AG04449 (cell line): ENCODE results near the gene PLEKHA6.

Experiments used
- CTCF ChIA-PET: fragments of 350-600 bp; formaldehyde crosslinking; extraction: SDS; loops from one replicate; lab custom pipeline; 2021; ENCODE audit warnings: antibody characterized with exemption; lab: Yijun Ruan, JAX
- POLR2A ChIA-PET: fragments of 400-600, 350-600 bp; formaldehyde crosslinking; extraction: SDS; loops from one replicate; lab custom pipeline; 2020; ENCODE audit warnings: antibody characterized with exemption, inconsistent platforms; lab: Yijun Ruan, JAX
- DNase-seq: peaks from one replicate; pipeline ENCODE4 v3.0.0-alpha.2; 2010; ENCODE audit warnings: low read depth, low spot score
- H3K4me3 ChIP-seq: 2 replicates; pipeline ENCODE4 v1.5.1; 2011; ENCODE audit warnings: low read depth, mild to moderate bottlenecking, control low read depth, low read length
- TF ChIP-seq, protein P1 (sequence below): IDR thresholded peaks from one replicate; pipeline ENCODE4 v1.5.1; 2011; ENCODE audit warnings: mild to moderate bottlenecking, moderate library complexity, low read length, control low read depth, inconsistent platforms; ENCODE audit not compliant: insufficient read depth; ENCODE audit errors: missing control alignments

Gene PLEKHA6

DNA sequence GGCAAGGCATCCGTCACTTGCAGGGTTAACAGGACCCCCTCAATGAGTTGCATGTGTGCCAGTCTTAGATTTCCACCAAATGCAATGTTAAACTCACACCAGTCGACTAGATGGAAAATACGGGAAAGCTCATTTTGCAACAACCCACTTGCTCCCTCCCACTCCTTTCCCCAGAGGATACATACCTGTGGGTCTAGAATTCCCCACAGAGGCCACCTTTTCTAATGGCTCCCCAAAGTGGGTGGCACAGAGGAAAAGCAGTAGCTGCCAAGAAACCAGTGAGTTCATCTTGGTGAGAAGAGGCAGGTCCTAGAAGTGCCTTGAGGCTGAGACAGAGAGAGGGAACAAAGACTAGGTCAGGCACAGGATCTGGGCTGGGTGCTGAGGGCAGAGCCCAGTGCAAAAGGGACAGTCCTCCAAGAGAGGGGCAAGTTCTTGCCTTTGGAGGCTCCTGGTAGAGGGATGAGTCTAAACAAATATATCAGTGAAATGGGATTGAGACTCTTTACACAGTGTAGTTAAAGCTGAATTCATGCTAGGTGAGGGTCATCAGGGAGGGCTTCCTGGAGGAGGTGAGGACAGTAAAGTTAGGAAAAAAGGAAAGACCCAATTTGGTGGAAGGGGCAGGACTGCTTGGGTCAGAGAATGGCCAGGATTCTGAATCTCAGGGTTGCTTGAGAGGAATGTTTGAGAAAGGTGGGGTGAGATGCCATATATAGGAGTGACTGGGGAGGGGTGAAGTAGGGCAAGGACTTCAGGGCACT is 167.0 kb downstream of the PLEKHA6 start:
- H3K4me3 ChIP-seq: no peak overlapping the region
- ChIA-PET POLR2A (no interaction called here), CTCF (interaction anchor here (0.8 to 10.2 kb wide), 8 partner anchors 13 to 322 kb away, joined by 3 to 112 read pairs (median 4); partner anchors contain the start of gene GOLT1A)
- TF ChIP-seq, protein P1, sequence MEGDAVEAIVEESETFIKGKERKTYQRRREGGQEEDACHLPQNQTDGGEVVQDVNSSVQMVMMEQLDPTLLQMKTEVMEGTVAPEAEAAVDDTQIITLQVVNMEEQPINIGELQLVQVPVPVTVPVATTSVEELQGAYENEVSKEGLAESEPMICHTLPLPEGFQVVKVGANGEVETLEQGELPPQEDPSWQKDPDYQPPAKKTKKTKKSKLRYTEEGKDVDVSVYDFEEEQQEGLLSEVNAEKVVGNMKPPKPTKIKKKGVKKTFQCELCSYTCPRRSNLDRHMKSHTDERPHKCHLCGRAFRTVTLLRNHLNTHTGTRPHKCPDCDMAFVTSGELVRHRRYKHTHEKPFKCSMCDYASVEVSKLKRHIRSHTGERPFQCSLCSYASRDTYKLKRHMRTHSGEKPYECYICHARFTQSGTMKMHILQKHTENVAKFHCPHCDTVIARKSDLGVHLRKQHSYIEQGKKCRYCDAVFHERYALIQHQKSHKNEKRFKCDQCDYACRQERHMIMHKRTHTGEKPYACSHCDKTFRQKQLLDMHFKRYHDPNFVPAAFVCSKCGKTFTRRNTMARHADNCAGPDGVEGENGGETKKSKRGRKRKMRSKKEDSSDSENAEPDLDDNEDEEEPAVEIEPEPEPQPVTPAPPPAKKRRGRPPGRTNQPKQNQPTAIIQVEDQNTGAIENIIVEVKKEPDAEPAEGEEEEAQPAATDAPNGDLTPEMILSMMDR: no peak
- DNase-seq: no peak

GRCh38 chr1:204192046-204192445 is 167.7 kb downstream of the PLEKHA6 start:
- TF ChIP-seq, protein P1: no peak
- ChIA-PET CTCF (interaction anchor here (0.8 to 10.2 kb wide), 9 partner anchors 14 to 321 kb away, joined by 3 to 112 read pairs (median 4); partner anchors contain the start of gene GOLT1A), POLR2A (no interaction called here)
- H3K4me3 ChIP-seq: no peak overlapping the region
- DNase-seq: no peak

GRCh38 chr1:204191456-204191855 is 168.3 kb downstream of the PLEKHA6 start:
- DNase-seq: no peak
- H3K4me3 ChIP-seq: no peak overlapping the region
- ChIA-PET POLR2A (no interaction called here), CTCF (interaction anchor here (1.0 to 10.2 kb wide), 9 partner anchors 15 to 321 kb away, joined by 3 to 112 read pairs (median 4); partner anchors contain the start of gene GOLT1A)
- TF ChIP-seq, protein P1: no peak

DNA sequence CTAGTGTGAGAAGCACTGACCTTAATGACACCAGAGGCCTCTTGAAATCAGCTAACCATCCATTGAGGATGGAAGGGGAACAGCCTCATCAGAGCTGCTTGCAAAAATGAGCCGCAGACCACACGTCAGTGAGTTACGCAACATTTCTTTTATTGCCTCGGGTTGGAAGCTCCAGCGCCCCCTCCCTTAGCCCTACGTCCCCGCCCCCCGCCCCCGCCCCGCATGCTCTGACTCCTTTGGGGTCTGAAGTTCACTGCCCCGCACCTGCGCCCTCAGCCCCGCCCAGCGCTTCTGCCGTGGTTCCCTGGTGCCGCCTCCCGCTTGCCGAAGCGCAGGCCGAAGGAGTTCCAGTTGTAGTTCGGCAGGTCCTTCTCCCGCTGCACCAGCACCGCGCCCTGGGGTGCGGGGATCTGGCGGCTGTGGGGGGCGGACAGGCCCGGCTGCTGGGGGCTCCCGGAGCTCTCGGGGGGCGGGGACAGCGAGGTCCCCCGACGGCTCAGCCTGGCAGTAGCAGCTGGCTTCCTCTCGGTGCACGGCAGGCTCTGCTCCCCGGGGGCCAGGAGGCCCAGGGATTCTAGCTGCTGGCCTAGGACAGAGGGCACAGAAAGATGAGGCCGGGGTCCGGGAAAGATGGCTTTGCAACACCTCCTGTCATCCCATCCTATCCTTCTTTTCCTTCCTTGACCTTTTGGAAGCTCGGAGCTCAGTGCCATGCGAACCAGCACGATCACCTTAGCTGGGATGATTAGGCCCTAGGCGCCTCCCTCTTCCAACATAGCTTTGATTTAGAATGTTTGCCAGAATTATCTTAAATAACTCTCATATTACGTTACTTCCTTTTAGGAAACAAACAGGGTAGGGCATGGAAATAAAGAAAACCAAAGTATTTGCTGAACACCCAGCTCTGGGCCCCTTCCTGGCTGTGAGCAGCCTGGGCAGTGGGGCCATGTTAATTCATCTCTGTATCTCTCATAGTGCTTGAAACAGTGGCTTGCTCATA is 169.2 kb downstream of the PLEKHA6 start:
- ChIA-PET POLR2A (interaction anchor here (1.0 kb wide), 1 partner anchor 8 kb away, joined by 3 read pairs; no protein-coding TSS in a partner anchor), CTCF (interaction anchor here (0.6 to 10.2 kb wide), 10 partner anchors 16 to 227 kb away, joined by 3 to 112 read pairs (median 3); partner anchors contain the start of gene GOLT1A)
- TF ChIP-seq, protein P1: no peak
- no peak overlapping the region; the same call in 1 of the 2 replicates for H3K4me3 ChIP-seq
- DNase-seq: no peak

- ChIA-PET POLR2A (no interaction called here), CTCF (interaction anchor here (1.1 to 10.2 kb wide), 6 partner anchors 9 to 60 kb away, joined by 3 to 112 read pairs (median 6); partner anchors contain the start of gene GOLT1A)
- TF ChIP-seq, protein P1: no peak
- no peak for DNase-seq
- H3K4me3 ChIP-seq: no peak overlapping the region
Observed at GRCh38 chr1:204188959-204189639, 170.6 kb downstream of the PLEKHA6 start.
